ENCODE measurements around the gene FMNL2.

Gene FMNL2

DNA sequence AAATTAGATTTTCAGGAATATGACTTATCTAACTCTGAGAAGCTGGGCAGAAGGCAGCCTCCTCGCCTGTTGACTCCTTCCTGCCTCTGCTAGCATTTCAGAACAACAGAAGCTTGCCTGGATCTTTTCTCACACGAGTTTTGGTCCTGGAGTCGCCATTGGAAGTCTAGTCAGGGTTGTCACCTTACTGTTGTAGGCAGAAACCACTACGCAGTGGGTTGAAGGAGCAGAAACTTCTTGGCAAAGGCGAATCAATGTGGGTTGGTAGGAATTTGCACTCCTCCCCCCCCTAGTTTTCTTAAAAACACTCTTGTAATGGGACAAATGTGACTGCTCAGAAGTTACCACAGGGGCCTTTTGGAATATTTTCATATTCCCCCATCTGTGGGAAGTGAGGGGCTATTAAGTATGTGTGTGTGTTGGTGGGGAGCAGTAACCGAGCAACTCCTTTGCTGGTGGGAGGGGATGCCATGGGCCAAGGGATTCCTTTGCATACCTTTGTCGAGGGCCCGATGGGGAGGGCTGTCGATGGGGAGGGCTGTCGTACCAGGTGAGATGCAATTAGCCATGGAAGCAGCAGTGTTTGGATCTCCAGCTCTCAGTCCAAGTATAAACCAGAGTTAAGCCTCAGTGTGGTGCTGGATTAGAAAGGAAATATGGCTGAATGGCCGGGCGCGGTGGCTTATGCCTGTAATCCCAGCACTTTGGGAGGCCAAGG, 117.4 kb downstream of the FMNL2 start:
- Histone ChIP-seq H3K9me3 (ENCODE audit: control insufficient read depth, insufficient read depth, low read depth, low read length) (no peaks in the 10 kb centered on the region), H3K36me3 (ENCODE audit: control insufficient read depth in 2 of 2, insufficient read depth in 1 of 2, low read length in 2 of 2) (no peaks in the 10 kb centered on the region), H3K4me3 (ENCODE audit: low read depth, low read length) (no peak overlapping the region), H3K4me1 (ENCODE audit: control insufficient read depth, insufficient read depth, low read length) (no peaks in the 10 kb centered on the region), H3K27ac (ENCODE audit: extremely low read depth, low read depth, low read length) (no peak overlapping the region)
- CTCF ChIA-PET, result no interaction called here
- TF ChIP-seq ZNF626 (tag by site-specific recombination; IDR thresholded peaks at IDR 0.05) (no peak), GFI1B (tag by site-specific recombination; IDR thresholded peaks at IDR 0.05) (no peak), ZNF19 (tag by site-specific recombination; IDR thresholded peaks at IDR 0.05; ENCODE audit: low read depth) (no peak), ZNF138 (tag by site-specific recombination; IDR thresholded peaks at IDR 0.05; ENCODE audit: borderline replicate concordance) (no peak), ZNF169 (tag by site-specific recombination; IDR thresholded peaks at IDR 0.05) (no peak), ZNF2 (tag by site-specific recombination; IDR thresholded peaks at IDR 0.05) (no peak), ZNF48 (tag by site-specific recombination; IDR thresholded peaks at IDR 0.05) (no peak), ZBTB48 (tag by site-specific recombination; IDR thresholded peaks at IDR 0.05) (no peak), ZNF157 (tag by site-specific recombination; IDR thresholded peaks at IDR 0.05) (no peak), SCRT1 (tag by site-specific recombination; IDR thresholded peaks at IDR 0.05; ENCODE audit: borderline replicate concordance) (no peak), ZNF311 (tag by site-specific recombination; IDR thresholded peaks at IDR 0.05; ENCODE audit: borderline replicate concordance) (no peak), BCL11A (tag by site-specific recombination; IDR thresholded peaks at IDR 0.05; ENCODE audit: low read depth) (no peak), ZNF10 (tag by site-specific recombination; IDR thresholded peaks at IDR 0.05) (no peak), ZFHX2 (tag by site-specific recombination; conservative IDR thresholded peaks at IDR 0.05) (no peak)
- TF ChIP-seq, protein P1, sequence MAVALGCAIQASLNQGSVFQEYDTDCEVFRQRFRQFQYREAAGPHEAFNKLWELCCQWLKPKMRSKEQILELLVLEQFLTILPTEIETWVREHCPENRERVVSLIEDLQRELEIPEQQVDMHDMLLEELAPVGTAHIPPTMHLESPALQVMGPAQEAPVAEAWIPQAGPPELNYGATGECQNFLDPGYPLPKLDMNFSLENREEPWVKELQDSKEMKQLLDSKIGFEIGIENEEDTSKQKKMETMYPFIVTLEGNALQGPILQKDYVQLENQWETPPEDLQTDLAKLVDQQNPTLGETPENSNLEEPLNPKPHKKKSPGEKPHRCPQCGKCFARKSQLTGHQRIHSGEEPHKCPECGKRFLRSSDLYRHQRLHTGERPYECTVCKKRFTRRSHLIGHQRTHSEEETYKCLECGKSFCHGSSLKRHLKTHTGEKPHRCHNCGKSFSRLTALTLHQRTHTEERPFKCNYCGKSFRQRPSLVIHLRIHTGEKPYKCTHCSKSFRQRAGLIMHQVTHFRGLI (tag by site-specific recombination; IDR thresholded peaks at IDR 0.05), result no peak
- TF ChIP-seq, protein P2, sequence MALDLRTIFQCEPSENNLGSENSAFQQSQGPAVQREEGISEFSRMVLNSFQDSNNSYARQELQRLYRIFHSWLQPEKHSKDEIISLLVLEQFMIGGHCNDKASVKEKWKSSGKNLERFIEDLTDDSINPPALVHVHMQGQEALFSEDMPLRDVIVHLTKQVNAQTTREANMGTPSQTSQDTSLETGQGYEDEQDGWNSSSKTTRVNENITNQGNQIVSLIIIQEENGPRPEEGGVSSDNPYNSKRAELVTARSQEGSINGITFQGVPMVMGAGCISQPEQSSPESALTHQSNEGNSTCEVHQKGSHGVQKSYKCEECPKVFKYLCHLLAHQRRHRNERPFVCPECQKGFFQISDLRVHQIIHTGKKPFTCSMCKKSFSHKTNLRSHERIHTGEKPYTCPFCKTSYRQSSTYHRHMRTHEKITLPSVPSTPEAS (tag by site-specific recombination; IDR thresholded peaks at IDR 0.05), result no peak
- TF ChIP-seq, protein P3, sequence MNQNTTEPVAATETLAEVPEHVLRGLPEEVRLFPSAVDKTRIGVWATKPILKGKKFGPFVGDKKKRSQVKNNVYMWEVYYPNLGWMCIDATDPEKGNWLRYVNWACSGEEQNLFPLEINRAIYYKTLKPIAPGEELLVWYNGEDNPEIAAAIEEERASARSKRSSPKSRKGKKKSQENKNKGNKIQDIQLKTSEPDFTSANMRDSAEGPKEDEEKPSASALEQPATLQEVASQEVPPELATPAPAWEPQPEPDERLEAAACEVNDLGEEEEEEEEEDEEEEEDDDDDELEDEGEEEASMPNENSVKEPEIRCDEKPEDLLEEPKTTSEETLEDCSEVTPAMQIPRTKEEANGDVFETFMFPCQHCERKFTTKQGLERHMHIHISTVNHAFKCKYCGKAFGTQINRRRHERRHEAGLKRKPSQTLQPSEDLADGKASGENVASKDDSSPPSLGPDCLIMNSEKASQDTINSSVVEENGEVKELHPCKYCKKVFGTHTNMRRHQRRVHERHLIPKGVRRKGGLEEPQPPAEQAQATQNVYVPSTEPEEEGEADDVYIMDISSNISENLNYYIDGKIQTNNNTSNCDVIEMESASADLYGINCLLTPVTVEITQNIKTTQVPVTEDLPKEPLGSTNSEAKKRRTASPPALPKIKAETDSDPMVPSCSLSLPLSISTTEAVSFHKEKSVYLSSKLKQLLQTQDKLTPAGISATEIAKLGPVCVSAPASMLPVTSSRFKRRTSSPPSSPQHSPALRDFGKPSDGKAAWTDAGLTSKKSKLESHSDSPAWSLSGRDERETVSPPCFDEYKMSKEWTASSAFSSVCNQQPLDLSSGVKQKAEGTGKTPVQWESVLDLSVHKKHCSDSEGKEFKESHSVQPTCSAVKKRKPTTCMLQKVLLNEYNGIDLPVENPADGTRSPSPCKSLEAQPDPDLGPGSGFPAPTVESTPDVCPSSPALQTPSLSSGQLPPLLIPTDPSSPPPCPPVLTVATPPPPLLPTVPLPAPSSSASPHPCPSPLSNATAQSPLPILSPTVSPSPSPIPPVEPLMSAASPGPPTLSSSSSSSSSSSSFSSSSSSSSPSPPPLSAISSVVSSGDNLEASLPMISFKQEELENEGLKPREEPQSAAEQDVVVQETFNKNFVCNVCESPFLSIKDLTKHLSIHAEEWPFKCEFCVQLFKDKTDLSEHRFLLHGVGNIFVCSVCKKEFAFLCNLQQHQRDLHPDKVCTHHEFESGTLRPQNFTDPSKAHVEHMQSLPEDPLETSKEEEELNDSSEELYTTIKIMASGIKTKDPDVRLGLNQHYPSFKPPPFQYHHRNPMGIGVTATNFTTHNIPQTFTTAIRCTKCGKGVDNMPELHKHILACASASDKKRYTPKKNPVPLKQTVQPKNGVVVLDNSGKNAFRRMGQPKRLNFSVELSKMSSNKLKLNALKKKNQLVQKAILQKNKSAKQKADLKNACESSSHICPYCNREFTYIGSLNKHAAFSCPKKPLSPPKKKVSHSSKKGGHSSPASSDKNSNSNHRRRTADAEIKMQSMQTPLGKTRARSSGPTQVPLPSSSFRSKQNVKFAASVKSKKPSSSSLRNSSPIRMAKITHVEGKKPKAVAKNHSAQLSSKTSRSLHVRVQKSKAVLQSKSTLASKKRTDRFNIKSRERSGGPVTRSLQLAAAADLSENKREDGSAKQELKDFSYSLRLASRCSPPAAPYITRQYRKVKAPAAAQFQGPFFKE (tag by site-specific recombination; IDR thresholded peaks at IDR 0.05; ENCODE audit: borderline replicate concordance), result no peak
- TF ChIP-seq, protein P4, sequence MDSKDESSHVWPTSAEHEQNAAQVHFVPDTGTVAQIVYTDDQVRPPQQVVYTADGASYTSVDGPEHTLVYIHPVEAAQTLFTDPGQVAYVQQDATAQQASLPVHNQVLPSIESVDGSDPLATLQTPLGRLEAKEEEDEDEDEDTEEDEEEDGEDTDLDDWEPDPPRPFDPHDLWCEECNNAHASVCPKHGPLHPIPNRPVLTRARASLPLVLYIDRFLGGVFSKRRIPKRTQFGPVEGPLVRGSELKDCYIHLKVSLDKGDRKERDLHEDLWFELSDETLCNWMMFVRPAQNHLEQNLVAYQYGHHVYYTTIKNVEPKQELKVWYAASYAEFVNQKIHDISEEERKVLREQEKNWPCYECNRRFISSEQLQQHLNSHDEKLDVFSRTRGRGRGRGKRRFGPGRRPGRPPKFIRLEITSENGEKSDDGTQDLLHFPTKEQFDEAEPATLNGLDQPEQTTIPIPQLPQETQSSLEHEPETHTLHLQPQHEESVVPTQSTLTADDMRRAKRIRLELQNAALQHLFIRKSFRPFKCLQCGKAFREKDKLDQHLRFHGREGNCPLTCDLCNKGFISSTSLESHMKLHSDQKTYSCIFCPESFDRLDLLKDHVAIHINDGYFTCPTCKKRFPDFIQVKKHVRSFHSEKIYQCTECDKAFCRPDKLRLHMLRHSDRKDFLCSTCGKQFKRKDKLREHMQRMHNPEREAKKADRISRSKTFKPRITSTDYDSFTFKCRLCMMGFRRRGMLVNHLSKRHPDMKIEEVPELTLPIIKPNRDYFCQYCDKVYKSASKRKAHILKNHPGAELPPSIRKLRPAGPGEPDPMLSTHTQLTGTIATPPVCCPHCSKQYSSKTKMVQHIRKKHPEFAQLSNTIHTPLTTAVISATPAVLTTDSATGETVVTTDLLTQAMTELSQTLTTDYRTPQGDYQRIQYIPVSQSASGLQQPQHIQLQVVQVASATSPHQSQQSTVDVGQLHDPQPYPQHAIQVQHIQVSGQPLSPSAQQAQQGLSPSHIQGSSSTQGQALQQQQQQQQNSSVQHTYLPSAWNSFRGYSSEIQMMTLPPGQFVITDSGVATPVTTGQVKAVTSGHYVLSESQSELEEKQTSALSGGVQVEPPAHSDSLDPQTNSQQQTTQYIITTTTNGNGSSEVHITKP (tag by site-specific recombination; IDR thresholded peaks at IDR 0.05), result no peak
- POLR2A ChIA-PET, result no interaction called here

All from HEK293 (cell line).